22Rv1 (cell line): ENCODE results near the gene ACSF2.

ENCODE experiments used
- CTCF ChIP-seq: fragments of 450-650 bp; IDR thresholded peaks from 2 replicates; pipeline ENCODE4 v1.5.1; 2017; ENCODE audit warnings: mild to moderate bottlenecking
- ZFX ChIP-seq: fragments of 450-650 bp; IDR thresholded peaks from 2 replicates; pipeline ENCODE4 v1.6.1; 2017; ENCODE audit warnings: antibody characterized with exemption, borderline replicate concordance

GRCh38 chr17:50495217-50495823, 69.3 kb downstream of the ACSF2 start:
- no peak for TF ChIP-seq CTCF
- TF ChIP-seq ZFX, result no peak
